Urinary bladder (tissue), 4 donors: ENCODE measurements around the gene SLCO1A2. TPM values are rescaled to one million over a fixed set of nuclear protein-coding genes. Genes with fewer than 3 reads are reported as not detected.

ENCODE experiments used
- DNase-seq: peaks from one replicate; pipeline ENCODE4 v3.0.0-alpha.2; 2015; ENCODE audit errors: extremely low spot score
- H3K27ac ChIP-seq: one replicate; pipeline ENCODE4 v1.5.1; 2013; ENCODE audit warnings: low read depth, mild to moderate bottlenecking, moderate library complexity
- H3K36me3 ChIP-seq: one replicate; pipeline ENCODE4 v1.6.1; 2013; ENCODE audit warnings: mild to moderate bottlenecking, moderate library complexity; ENCODE audit not compliant: insufficient read depth
- H3K4me1 ChIP-seq: one replicate; pipeline ENCODE4 v1.6.1; 2013; ENCODE audit warnings: mild to moderate bottlenecking, moderate library complexity; ENCODE audit not compliant: insufficient read depth
- H3K4me3 ChIP-seq: one replicate; pipeline ENCODE4 v1.5.1; 2013; ENCODE audit warnings: low read depth, low read length
- WGBS: extraction: QIAGEN DNeasy Blood & Tissue Kit; methylation state at CpG from one replicate; pipeline ENCODE4 v1.1.7; 2013; 5-methylcytosine and 5-hydroxymethylcytosine counted together
- polyA plus RNA-seq: library from polyadenylated mRNA; stranded (reverse); fragments of 200-250 nt; gene quantifications from one replicate; pipeline ENCODE4 v1.2.3, GENCODE V29; 2013
- total RNA-seq: library from RNA; depleted of rRNA; stranded (reverse); fragments of >200 nt; gene quantifications from one replicate; pipeline ENCODE4 v1.2.3, GENCODE V29; 2014
- donor health status: healthy with polysubstance abuse.
- donor health status: healthy.

SLCO1A2 gene
- total and polyA plus RNA-seq, 2 donors = not detected

DNA sequence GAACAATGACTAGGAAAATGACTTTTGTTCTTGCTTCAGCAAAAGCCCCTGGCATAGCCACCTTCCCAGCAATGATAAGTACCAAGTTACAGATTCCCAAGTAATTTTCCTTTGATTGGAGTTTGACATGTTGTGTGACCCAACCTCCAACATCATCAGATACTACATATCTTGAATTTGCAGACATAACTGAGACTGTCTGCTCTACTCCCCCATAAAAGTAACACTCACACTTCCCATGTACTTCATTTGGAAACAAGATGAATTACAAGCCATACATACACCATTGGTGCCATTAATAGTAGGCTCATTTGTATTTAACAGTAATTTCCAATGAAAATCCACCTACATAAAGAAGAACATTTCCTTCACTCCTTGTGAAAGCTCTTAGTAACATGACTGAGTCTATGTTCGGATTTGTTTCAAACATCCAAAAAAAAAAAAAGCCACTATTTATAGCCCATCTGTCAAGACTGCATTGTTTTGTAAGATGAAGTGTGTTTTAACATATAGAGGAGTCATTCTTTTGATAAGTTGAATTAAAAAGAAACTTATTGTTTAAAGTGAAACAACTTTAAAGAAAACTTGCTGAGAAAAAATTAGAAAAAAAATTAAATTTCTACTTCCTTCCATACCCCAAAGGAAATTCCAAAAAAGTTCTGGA is 12.0 kb upstream of the SLCO1A2 start:
- Histone ChIP-seq H3K4me3 (no peak overlapping the region), H3K27ac (no peak overlapping the region), H3K4me1 (no peaks in the 10 kb centered on the region), H3K36me3 (no peaks in the 10 kb centered on the region)
- 45% methylated on average over 1 of the region's 1 CpG for WGBS
- DNase-seq = no peak

DNA sequence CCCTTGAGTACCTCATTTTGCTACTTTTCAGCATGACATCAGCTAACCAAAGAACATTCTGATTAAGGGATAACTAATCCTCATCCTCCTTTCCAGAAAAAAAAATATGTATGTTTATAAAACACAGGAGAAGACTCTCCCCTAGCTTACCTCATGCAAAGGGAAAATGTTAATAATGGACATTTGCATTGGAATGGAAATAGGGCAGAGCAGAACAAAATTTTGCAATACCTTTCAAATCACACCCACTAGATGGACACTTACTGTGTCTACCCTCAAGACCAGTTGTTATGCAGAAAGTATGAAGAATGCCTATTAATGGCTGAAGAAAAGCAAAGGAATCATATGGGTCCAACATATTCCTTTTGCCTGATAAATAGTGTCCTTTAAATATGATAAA is 8.9 kb upstream of the SLCO1A2 start:
- Histone ChIP-seq H3K27ac (no peak overlapping the region), H3K36me3 (no peaks in the 10 kb centered on the region), H3K4me3 (no peak overlapping the region), H3K4me1 (no peaks in the 10 kb centered on the region)
- DNase-seq = no peak

DNA sequence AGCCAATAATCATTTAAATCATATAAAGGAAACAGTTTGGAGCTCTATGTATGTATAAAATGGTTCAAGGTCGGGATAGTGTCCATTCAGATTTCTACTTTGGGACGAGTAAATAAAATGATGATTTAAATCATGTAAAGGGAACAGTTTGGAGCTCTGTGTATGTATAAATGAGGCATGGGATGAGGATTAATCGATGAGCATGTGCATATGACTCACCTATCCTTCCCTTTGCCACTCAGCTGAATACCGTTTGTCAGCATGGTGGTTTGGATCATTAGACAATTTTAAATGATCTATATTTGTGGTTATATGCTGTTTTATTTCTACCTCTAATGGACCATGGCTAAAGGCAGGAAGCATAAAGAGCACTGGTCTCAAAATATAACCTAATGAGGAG is 7.1 kb upstream of the SLCO1A2 start:
- no peaks in the 10 kb centered on the region for H3K4me1 ChIP-seq
- no peak overlapping the region for H3K27ac ChIP-seq
- DNase-seq = no peak
- no peaks in the 10 kb centered on the region for H3K36me3 ChIP-seq
- 76% methylated on average over 4 of the region's 4 CpGs for WGBS
- H3K4me3 ChIP-seq = no peak overlapping the region

DNA sequence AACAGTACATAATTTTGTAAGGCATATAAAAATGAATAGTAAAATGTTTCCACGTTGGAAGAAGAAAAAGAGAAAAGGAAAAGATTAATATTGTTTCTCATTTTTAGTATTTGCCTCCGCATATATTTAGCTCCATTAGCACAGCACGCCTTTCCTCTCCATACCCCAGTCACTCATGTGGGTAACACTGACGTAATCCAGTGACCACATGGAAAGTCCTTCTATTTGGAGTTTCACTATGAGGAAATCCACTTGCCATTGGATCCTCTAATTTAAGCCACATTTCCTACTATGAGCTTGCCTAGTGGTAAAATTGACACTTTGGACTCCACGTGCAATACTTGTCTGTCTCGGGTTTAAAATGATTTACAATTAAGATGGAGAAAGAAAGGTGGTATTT is 5.7 kb upstream of the SLCO1A2 start:
- Histone ChIP-seq H3K4me1 (no peaks in the 10 kb centered on the region), H3K27ac (no peak overlapping the region), H3K36me3 (no peaks in the 10 kb centered on the region), H3K4me3 (no peak overlapping the region)
- no peak for DNase-seq
- 77% methylated on average over 6 of the region's 6 CpGs for WGBS

DNA sequence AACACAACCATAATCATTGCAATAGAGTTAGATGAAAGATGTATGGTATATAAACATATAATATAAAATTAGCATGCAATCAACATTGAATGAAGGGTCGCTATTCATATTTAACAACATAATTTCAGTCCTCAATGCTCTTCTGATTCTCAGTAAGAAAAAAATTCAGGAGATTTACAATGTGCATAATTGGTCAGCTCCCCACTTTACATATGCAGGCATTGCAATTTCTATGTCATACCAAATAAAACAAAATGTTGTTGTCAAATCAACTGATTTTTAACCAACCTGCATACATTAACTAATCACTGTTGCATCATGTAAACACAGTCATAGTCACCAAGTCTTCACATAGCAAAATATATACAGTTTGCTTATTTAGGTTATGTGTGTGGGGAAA is 5.2 kb upstream of the SLCO1A2 start:
- Histone ChIP-seq H3K4me1 (no peaks in the 10 kb centered on the region), H3K4me3 (no peak overlapping the region), H3K27ac (no peak overlapping the region), H3K36me3 (no peaks in the 10 kb centered on the region)
- no peak for DNase-seq
- 91% methylated on average over 1 of the region's 1 CpG for WGBS

DNA sequence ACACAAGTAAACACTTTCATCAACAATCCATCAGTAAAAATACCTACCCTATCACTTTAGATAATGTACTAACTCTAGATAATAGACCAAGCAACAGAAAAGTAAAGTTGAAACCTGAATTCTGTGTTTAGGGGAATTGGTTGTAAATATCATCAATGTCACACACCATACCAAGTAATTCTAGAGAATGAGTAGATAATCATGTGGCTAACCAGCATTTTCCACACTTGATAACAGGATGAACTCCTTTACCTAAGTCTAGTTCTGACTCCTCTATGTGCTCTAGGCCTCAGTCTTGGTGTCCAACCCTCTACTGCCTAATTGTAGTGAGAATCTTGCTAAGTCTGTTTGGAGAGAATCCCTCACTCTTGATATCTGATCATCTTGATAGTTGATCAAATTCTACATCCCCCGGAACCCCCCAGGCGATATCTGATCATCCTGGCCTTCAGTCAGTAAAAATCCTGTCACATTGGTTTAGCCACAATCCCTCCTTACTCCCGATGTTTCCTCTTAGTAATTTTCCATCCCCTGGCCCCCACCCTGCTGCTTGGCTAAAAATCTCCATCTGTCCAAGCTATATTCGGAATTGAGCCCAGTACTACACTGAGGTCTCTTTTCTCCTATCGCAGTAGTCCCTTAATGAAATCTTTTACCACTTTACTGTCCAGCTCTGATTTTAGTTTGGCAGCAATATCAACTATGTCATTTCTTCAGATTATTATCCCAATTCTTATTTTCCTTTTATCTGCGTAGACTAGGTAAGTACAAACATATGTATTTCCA is 3.4 kb upstream of the SLCO1A2 start:
- Histone ChIP-seq H3K27ac (no peak overlapping the region), H3K4me1 (no peaks in the 10 kb centered on the region), H3K4me3 (no peak overlapping the region), H3K36me3 (no peaks in the 10 kb centered on the region)
- DNase-seq = no peak
- 90% methylated on average over 6 of the region's 6 CpGs for WGBS

DNA sequence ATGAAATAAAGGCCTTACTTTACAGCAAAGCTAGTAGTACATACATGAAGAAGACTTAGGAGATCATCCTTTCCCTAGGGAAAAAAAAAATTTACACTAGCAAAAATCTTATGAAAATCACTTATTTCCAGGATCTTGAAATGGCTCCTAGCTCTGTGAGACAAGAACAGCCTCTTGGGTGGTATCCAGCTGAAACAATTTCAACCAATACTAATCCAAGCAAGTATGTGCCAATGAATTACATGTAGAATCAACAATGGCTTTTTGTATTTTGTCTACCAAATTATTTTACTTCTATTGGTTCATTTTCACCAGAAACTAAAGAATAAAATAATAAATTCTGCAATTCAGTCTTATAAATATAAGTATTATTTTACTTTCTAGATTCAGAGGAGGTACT is 2.7 kb upstream of the SLCO1A2 start:
- Histone ChIP-seq H3K27ac (no peak overlapping the region), H3K36me3 (no peaks in the 10 kb centered on the region), H3K4me3 (no peak overlapping the region), H3K4me1 (no peaks in the 10 kb centered on the region)
- DNase-seq = no peak

DNA sequence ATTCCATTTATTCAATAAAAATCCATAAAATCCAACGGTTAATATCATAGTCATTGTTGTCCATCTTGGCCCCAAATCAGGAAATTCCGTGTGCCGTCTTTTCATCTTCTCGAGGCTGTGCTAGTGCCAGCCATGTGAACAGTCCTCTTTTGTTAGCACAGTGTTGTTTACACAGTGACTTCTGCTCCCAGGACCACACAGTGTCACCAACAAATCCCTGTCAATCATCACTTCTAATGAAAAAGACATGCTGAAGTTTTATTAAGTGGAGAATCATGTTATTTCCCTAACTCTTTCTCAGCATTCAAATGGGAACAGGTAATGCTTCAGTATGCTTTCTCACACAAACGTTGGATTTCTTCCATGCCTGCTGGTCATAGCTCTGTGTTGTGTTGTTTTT is 1.9 kb upstream of the SLCO1A2 start:
- Histone ChIP-seq H3K4me1 (no peaks in the 10 kb centered on the region), H3K27ac (no peak overlapping the region), H3K4me3 (no peak overlapping the region), H3K36me3 (no peaks in the 10 kb centered on the region)
- WGBS = 66% methylated on average over 5 of the region's 5 CpGs
- DNase-seq = no peak

DNA sequence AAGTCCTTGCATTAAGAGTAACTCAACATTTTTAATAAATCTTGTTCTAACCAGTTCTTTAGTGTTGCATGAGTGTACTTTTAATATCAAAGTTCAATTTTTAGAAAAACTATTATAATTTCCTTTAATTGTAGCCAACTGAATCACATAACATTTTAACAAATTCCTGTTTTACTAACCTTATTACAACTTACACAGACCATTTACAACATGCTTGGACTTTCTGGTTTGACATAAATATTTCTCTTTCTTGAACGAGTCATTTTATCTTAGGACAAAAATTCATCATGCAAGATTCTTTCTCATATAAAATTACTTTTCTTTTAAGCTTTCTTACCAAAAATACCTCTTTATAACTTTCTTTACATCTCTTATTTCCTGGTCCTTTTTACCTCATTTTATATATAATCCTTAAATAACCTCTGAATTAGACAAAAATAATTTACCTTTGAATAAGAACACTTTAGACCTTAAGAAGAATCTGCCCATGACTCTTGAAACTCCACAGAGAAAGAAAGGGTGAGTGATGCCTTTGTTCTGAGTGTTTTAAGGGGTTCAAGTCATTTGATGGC is 3.9 kb downstream of the SLCO1A2 start:
- H3K4me3 ChIP-seq = no peak overlapping the region
- no peak for DNase-seq
- 64% methylated on average over 1 of the region's 1 CpG for WGBS
- no peaks in the 10 kb centered on the region for H3K36me3 ChIP-seq
- H3K27ac ChIP-seq = no peak overlapping the region
- no peaks in the 10 kb centered on the region for H3K4me1 ChIP-seq

DNA sequence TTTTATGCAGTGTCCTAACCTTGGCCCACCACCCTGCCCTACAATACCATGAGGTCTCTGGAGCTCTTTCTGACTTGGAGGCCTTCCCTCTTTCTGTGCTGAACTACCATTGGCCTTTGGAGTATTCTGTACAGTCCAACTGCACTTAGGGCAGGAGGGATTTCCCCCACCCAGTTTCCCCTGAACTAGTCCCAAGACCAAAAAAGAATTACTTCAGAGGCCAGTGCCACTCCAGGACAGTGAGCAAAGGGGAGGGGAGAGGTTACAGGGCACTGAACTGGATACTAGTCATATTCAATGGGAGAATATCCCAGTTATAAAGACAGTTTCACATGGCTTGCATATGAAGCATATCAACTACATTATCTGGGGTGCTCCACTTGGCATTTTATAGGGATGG is 6.1 kb downstream of the SLCO1A2 start:
- Histone ChIP-seq H3K4me3 (no peak overlapping the region), H3K4me1 (no peaks in the 10 kb centered on the region), H3K36me3 (no peaks in the 10 kb centered on the region), H3K27ac (no peak overlapping the region)
- no peak for DNase-seq

DNA sequence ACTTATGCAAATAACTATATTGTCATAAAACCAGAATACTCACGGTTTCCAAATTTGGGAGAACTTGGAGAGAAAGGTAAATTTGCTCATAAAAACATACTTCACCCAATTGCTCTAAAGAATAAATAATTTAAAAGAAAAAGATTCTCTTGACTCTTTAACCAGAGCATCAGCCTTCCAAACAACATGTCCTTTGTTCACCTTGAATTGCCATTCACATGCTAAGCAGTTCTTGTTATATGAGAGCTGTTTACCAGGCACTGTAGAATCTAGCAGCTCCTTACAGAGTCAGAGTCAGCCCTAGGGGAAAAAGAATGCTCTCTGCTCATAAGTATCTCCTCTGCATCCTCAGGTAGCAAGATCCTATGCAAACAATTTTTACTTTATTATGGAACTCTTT is 10.2 kb downstream of the SLCO1A2 start:
- H3K4me1 ChIP-seq = no peaks in the 10 kb centered on the region
- H3K36me3 ChIP-seq = no peaks in the 10 kb centered on the region
- 18% methylated on average over 1 of the region's 1 CpG for WGBS
- H3K4me3 ChIP-seq = no peak overlapping the region
- no peak overlapping the region for H3K27ac ChIP-seq
- DNase-seq = no peak

DNA sequence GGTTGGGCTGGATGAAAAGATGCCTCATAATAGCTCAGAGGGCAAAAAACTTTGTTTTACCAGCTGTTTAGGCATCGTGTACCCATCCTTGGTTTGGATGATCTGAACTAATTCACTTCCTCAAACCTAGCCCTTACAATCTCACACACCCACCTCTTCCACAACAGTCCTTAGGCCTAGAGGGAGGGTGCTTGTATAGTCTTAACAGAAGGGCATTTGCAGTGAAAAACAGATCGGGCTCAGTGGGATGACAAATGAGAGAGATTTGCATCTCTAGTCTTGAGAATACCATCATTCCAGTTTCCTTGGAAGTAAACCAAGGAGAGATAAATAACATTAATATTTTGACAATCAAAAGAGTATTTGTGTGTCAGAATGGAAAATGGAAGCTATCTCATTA is 11.0 kb downstream of the SLCO1A2 start:
- H3K4me1 ChIP-seq = no peaks in the 10 kb centered on the region
- DNase-seq = no peak
- no peaks in the 10 kb centered on the region for H3K36me3 ChIP-seq
- WGBS = 40% methylated on average over 2 of the region's 2 CpGs
- no peak overlapping the region for H3K27ac ChIP-seq
- H3K4me3 ChIP-seq = no peak overlapping the region

DNA sequence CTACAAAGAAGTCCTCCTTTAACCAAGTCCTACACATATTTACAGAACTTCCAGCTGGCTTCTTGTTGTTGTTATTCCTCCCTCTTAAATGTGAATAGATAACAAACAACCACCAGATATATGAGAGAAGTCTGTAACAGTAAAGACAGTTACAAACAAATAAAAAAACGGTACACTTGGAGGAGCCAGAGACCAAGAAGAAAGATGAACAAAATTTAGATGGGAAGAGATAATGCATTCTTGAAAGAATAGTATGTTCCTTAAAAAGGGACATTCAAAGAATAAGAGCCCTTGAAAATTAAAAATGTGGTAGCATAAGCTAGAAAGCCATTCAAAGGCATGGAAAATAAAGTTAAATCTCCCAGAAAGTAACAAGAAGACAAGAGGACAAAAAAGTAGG is 25.9 kb downstream of the SLCO1A2 start:
- H3K4me1 ChIP-seq = no peaks in the 10 kb centered on the region
- H3K36me3 ChIP-seq = no peaks in the 10 kb centered on the region
- H3K27ac ChIP-seq = no peak overlapping the region
- no peak overlapping the region for H3K4me3 ChIP-seq
- DNase-seq = no peak
- WGBS = 54% methylated on average over 1 of the region's 1 CpG

DNA sequence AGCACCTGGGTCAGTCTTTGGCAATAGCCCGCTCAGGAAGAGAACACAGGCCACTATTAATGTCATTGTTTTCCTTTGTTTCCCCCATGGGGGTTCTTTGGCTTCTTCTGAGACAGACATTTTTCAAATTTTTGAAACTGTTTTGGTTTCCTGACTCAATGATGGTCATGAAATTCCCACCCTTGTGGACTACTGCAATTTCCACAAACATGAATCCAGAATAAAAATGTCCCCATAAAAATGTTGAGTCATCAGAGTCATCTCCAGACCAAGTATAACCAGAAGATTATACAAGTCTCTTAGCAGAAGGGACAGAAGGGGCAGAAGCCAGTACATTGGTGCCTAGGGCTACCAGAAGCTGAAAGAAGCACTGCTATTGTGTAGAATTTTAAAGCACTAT is 29.1 kb downstream of the SLCO1A2 start:
- WGBS = 89% methylated on average over 1 of the region's 1 CpG
- H3K36me3 ChIP-seq = no peaks in the 10 kb centered on the region

More for the DNA sequence above, 29.1 kb downstream of the SLCO1A2 start:
- DNase-seq = no peak
- Histone ChIP-seq H3K27ac (no peak overlapping the region), H3K4me3 (no peak overlapping the region), H3K4me1 (no peaks in the 10 kb centered on the region)
